Peyer's patch (tissue), 4 donors: ENCODE results near the gene SEC24D. TPM values are rescaled to one million over a fixed set of nuclear protein-coding genes. Genes with fewer than 3 reads are reported as not detected.

Experiments used
- DNase-seq, 3 donors: peaks; one replicate each; pipeline ENCODE4 v3.0.0-alpha.2; 2017 to 2019
- H3K27ac ChIP-seq, 4 donors: fragments of 200-600 bp; sonication (generic); one replicate each; pipeline ENCODE4 v1.5.1; 2016 to 2019
- H3K27me3 ChIP-seq, 2 donors: fragments of 200-600 bp; sonication (generic); one replicate each; pipeline ENCODE4 v1.5.1; 2019
- H3K36me3 ChIP-seq, 3 donors: fragments of 200-600 bp; sonication (generic); one replicate each; pipeline ENCODE4 v1.5.1; 2016 to 2019
- H3K4me1 ChIP-seq, 4 donors: fragments of 200-600 bp; sonication (generic); one replicate each; pipeline ENCODE4 v1.5.1; 2016 to 2019
- H3K4me3 ChIP-seq, 4 donors: fragments of 200-600 bp; sonication (generic); 1 replicate in 3 of 4; 2 replicates in 1 of 4; pipeline ENCODE4 v1.5.1; 2016 to 2019; ENCODE audit warnings: mild to moderate bottlenecking in 1 of 4
- H3K9me3 ChIP-seq, 4 donors: fragments of 200-600 bp; sonication (generic); one replicate each; pipeline ENCODE4 v1.5.1; 2016 to 2019; ENCODE audit warnings: mild to moderate bottlenecking in 1 of 4
- CTCF ChIP-seq, 6 experiments: fragments of 450-650 bp in 4 of 6; fragments of 200-600 bp in 2 of 6; sonication (generic) in 1 of 6; IDR thresholded peaks; one replicate each; pipeline ENCODE4 v1.5.1; 2017 to 2019; ENCODE audit warnings: antibody characterized with exemption in 6 of 6, mild to moderate bottlenecking in 3 of 6, moderate library complexity in 1 of 6
- POLR2A ChIP-seq, 2 donors: fragments of 450-650 bp; IDR thresholded peaks; one replicate each; pipeline ENCODE4 v1.5.1; 2017; ENCODE audit warnings: antibody characterized with exemption in 2 of 2, mild to moderate bottlenecking in 2 of 2, moderate library complexity in 2 of 2
- total RNA-seq, 4 donors: library from RNA; depleted of rRNA; stranded (reverse); fragments of >200 nt; gene quantifications; one replicate each; pipeline ENCODE4 v1.1.0, GENCODE V29; 2016

SEC24D gene
- total RNA-seq, 4 donors from 2014 or later = 52.8 to 117 (median 76.0) TPM

- H3K4me3 ChIP-seq = no peak overlapping the region
- H3K36me3 ChIP-seq = peaks cover 0 to 80% (median 0%) of the 10 kb centered on the region in 3 donors
- no peaks in the 10 kb centered on the region for H3K27me3 ChIP-seq
- no peaks in the 10 kb centered on the region for H3K4me1 ChIP-seq
- H3K9me3 ChIP-seq = no peaks in the 10 kb centered on the region
- no peak overlapping the region for H3K27ac ChIP-seq
- no peak for DNase-seq
- TF ChIP-seq CTCF (IDR thresholded peaks at IDR 0.05) = no peak
- TF ChIP-seq POLR2A (IDR thresholded peaks at IDR 0.05) = no peak
Measured at GRCh38 chr4:118732591-118733330, 103.2 kb downstream of the SEC24D start.

GRCh38 chr4:118730683-118731082 lies 105.2 kb downstream of the SEC24D start:
- Histone ChIP-seq H3K4me3 (no peak overlapping the region), H3K36me3 (peaks cover 0 to 85% (median 0%) of the 10 kb centered on the region in 3 donors), H3K27ac (no peak overlapping the region), H3K4me1 (no peaks in the 10 kb centered on the region), H3K27me3 (no peaks in the 10 kb centered on the region), H3K9me3 (no peaks in the 10 kb centered on the region)
- TF ChIP-seq POLR2A (IDR thresholded peaks at IDR 0.05) (no peak), CTCF (IDR thresholded peaks at IDR 0.05) (no peak)
- DNase-seq = no peak

GRCh38 chr4:118729287-118730286 lies 106.3 kb downstream of the SEC24D start:
- H3K27me3 ChIP-seq = no peaks in the 10 kb centered on the region
- no peak for DNase-seq
- H3K36me3 ChIP-seq = peaks cover 0 to 88% (median 0%) of the 10 kb centered on the region in 3 donors
- TF ChIP-seq POLR2A (IDR thresholded peaks at IDR 0.05) (no peak), CTCF (IDR thresholded peaks at IDR 0.05) (no peak)
- H3K9me3 ChIP-seq = no peaks in the 10 kb centered on the region
- H3K4me1 ChIP-seq = no peaks in the 10 kb centered on the region
- no peak overlapping the region for H3K4me3 ChIP-seq
- no peak overlapping the region for H3K27ac ChIP-seq

GRCh38 chr4:118727360-118727759 lies 108.6 kb downstream of the SEC24D start:
- no peaks in the 10 kb centered on the region for H3K27me3 ChIP-seq
- TF ChIP-seq POLR2A (IDR thresholded peaks at IDR 0.05) (no peak), CTCF (IDR thresholded peaks at IDR 0.05) (no peak)
- no peak for DNase-seq
- peaks cover 0 to 93% (median 0%) of the 10 kb centered on the region in 3 donors for H3K36me3 ChIP-seq
- no peak overlapping the region for H3K4me3 ChIP-seq
- H3K27ac ChIP-seq = no peak overlapping the region
- no peaks in the 10 kb centered on the region for H3K9me3 ChIP-seq
- H3K4me1 ChIP-seq = no peaks in the 10 kb centered on the region

- DNase-seq = no peak
- TF ChIP-seq CTCF (IDR thresholded peaks at IDR 0.05) = no peak
- TF ChIP-seq POLR2A (IDR thresholded peaks at IDR 0.05) = no peak
- no peak overlapping the region for H3K27ac ChIP-seq
- H3K4me3 ChIP-seq = no peak overlapping the region
- no peaks in the 10 kb centered on the region for H3K4me1 ChIP-seq
- no peaks in the 10 kb centered on the region for H3K9me3 ChIP-seq
- H3K36me3 ChIP-seq = peaks cover 0 to 64% (median 0%) of the 10 kb centered on the region in 3 donors
- no peaks in the 10 kb centered on the region for H3K27me3 ChIP-seq
Measured at GRCh38 chr4:118723369-118723768, 112.6 kb downstream of the SEC24D start.
